ENCODE data around the gene LAMB4. TPM values are rescaled to one million over a fixed set of nuclear protein-coding genes. Genes with fewer than 3 reads are reported as not detected.

LAMB4 gene
- total and polyA plus RNA-seq, 2 of the 4 experiments (the other 2 are of a cell fraction): 0.12 to 0.18 TPM

- H3K4me3 ChIP-seq (ENCODE audit: insufficient read depth, low read depth, low read length): no peak overlapping the region
- H2AFZ ChIP-seq (replicated peaks; ENCODE audit: low read length, poor library complexity): no peak overlapping the region
- no peak overlapping the region for H3K23ac ChIP-seq (ENCODE audit: low read depth, low read length)
- H3K79me1 ChIP-seq (ENCODE audit: low read depth in 1 of 2, low read length in 2 of 2): no peaks in the 10 kb centered on the region
- ChIA-PET POLR2A (ENCODE audit: unreplicated experiment) (no interaction called here), CTCF (no interaction called here)
- H3K9me3 ChIP-seq (ENCODE audit: control insufficient read depth, insufficient read depth, low read length): no peaks in the 10 kb centered on the region
- H2BK5ac ChIP-seq (ENCODE audit: low read depth, low read length, poor library complexity, severe bottlenecking): no peak overlapping the region
- intact Hi-C loops (cut with micrococcal nuclease) (no loop called here), dilution Hi-C loops (cut with HindIII; ENCODE audit: low sequenced_read_pairs, unreplicated experiment) (no loop called here), in situ Hi-C loops (cut with MboI; ENCODE audit: low sequenced_read_pairs) (no loop called here)
- DNase-seq: no peak
- no peak overlapping the region for H2AK5ac ChIP-seq (ENCODE audit: low read depth, low read length)
- H3K4me2 ChIP-seq (ENCODE audit: low read depth, low read length): no peak overlapping the region
- no TSS peak for BruUV-seq (replicated peaks)
- no peaks in the 10 kb centered on the region for H3K36me3 ChIP-seq (ENCODE audit: control insufficient read depth, insufficient read depth, low read length)
- no peak for ATAC-seq (ENCODE audit: low read depth)
- no peak overlapping the region for H2BK15ac ChIP-seq (ENCODE audit: low read depth, low read length)
- H3K27me3 ChIP-seq (ENCODE audit: control insufficient read depth, insufficient read depth, low read length): no peaks in the 10 kb centered on the region; the same call in 1 of the 2 replicates
- no peak overlapping the region for H2AK9ac ChIP-seq (replicated peaks; ENCODE audit: low read depth, low read length, poor library complexity)
- no peak overlapping the region for H3K56ac ChIP-seq (ENCODE audit: extremely low read depth, insufficient read depth, low read length)
- H3K27ac ChIP-seq (ENCODE audit: insufficient read depth, low read length): no peak overlapping the region
- no peak overlapping the region for H3K4ac ChIP-seq (ENCODE audit: low read depth, low read length)
- no peaks in the 10 kb centered on the region; the same call in 1 of the 2 replicates for H3K4me1 ChIP-seq (ENCODE audit: control insufficient read depth, insufficient read depth, low read length)
- TF ChIP-seq MAFK (IDR thresholded peaks at IDR 0.05; ENCODE audit: low read depth, low read length) (no peak), CTCF (conservative IDR thresholded peaks at IDR 0.05; ENCODE audit: low read depth, low read length) (no peak), CHD1 (IDR thresholded peaks at IDR 0.05; ENCODE audit: low read depth, low read length) (no peak), MAZ (IDR thresholded peaks at IDR 0.05; ENCODE audit: borderline replicate concordance, low read depth, low read length) (no peak), RFX5 (IDR thresholded peaks at IDR 0.05; ENCODE audit: low read depth, low read length) (no peak), RCOR1 (IDR thresholded peaks at IDR 0.05; ENCODE audit: insufficient replicate concordance, low read length) (no peak), USF2 (IDR thresholded peaks at IDR 0.05; ENCODE audit: low read depth, low read length) (no peak), NFE2L2 (IDR thresholded peaks at IDR 0.05; ENCODE audit: low read depth, low read length) (no peak), ELK1 (IDR thresholded peaks at IDR 0.05; ENCODE audit: borderline replicate concordance, low read depth, low read length) (no peak), RAD21 (IDR thresholded peaks at IDR 0.05; ENCODE audit: low read length) (no peak), SMC3 (IDR thresholded peaks at IDR 0.05; ENCODE audit: low read depth, low read length) (no peak), POLR2A (IDR thresholded peaks at IDR 0.05; ENCODE audit: low read depth, low read length) (no peak), MXI1 (IDR thresholded peaks at IDR 0.05; ENCODE audit: borderline replicate concordance, low read depth, low read length) (no peak), CEBPB (IDR thresholded peaks at IDR 0.05; ENCODE audit: low read depth, low read length) (no peak), BHLHE40 (IDR thresholded peaks at IDR 0.05; ENCODE audit: low read depth, low read length) (no peak), FOS (IDR thresholded peaks at IDR 0.05; ENCODE audit: low read depth, low read length) (no peak)
- no peak overlapping the region for H2BK120ac ChIP-seq (ENCODE audit: low read depth, low read length)
- H4K20me1 ChIP-seq (ENCODE audit: insufficient read depth, low read length): no peaks in the 10 kb centered on the region
- H3K14ac ChIP-seq (replicated peaks; ENCODE audit: low read depth, low read length): no peak overlapping the region
- H4K8ac ChIP-seq (ENCODE audit: low read depth in 2 of 2, low read length in 2 of 2): no peak overlapping the region
- no peak overlapping the region for H4K91ac ChIP-seq (ENCODE audit: insufficient read depth, low read depth, low read length)
- H3K18ac ChIP-seq (ENCODE audit: low read depth, low read length): no peak overlapping the region
- no peak overlapping the region for H3K9ac ChIP-seq (ENCODE audit: low read depth, low read length)
- H4K5ac ChIP-seq (ENCODE audit: low read depth, low read length): no peak overlapping the region
- 71% methylated on average over 4 of the region's 6 CpGs; no CpG with 5 or more reads in 1 of the 2 experiments for WGBS, 2 experiments (ENCODE audit: extremely low coverage in 2 of 2, insufficient read length in 1 of 2)
- no peak overlapping the region for H2BK20ac ChIP-seq (ENCODE audit: low read depth, low read length)
- H3K9me1 ChIP-seq (ENCODE audit: insufficient read depth, low read length): no peaks in the 10 kb centered on the region
These were observed 34.2 kb upstream of the LAMB4 start for GRCh38 chr7:108164342-108164741.
